Measurements from ENCODE around the gene YDJC. TPM values are rescaled to one million over a fixed set of nuclear protein-coding genes. Genes with fewer than 3 reads are reported as not detected.

The YDJC gene
- total RNA-seq, 1 donor from 2014 or later, result 10.3 TPM

DNA sequence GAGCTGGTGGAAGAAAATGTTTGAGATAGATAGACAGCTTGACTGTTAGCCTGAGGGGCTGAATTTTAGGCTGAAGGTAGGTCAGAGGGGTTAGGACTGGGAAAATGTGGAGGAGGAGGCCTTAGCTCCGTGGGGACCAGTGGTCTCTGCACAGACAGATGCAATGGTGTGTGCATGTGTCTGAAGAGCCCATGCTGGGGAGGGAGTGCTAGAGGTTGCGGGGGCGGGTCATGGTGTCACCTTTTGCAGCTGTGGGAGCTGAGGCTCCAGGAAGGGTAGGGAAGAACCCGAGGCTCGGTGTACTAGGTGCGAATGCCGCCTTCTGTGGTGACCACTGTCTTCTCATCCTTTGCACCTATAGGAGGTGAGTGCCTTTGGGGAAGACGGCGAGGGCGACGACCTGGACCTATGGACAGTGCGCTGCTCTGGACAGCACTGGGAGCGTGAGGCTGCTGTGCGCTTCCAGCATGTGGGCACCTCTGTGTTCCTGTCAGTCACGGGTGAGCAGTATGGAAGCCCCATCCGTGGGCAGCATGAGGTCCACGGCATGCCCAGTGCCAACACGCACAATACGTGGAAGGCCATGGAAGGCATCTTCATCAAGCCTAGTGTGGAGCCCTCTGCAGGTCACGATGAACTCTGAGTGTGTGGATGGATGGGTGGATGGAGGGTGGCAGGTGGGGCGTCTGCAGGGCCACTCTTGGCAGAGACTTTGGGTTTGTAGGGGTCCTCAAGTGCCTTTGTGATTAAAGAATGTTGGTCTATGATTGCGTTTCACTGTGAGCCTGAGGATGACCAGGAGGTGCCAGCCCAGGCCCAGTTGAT is 13.9 kb upstream of the YDJC start:
- DNase-seq, result no peak
- Mint-ChIP-seq H3K36me3 (ENCODE audit: unreplicated experiment) (no peaks in the 10 kb centered on the region), H3K4me3 (ENCODE audit: unreplicated experiment) (peak overlapping the region; percentile 60), H3K27ac (ENCODE audit: unreplicated experiment) (no peak overlapping the region), H3K9me3 (ENCODE audit: unreplicated experiment) (peaks cover 2% of the 10 kb centered on the region), H3K4me1 (ENCODE audit: low read depth, unreplicated experiment) (peaks cover 14% of the 10 kb centered on the region), H3K27me3 (ENCODE audit: unreplicated experiment) (peaks cover 6% of the 10 kb centered on the region)
- TF ChIP-seq, protein P1, sequence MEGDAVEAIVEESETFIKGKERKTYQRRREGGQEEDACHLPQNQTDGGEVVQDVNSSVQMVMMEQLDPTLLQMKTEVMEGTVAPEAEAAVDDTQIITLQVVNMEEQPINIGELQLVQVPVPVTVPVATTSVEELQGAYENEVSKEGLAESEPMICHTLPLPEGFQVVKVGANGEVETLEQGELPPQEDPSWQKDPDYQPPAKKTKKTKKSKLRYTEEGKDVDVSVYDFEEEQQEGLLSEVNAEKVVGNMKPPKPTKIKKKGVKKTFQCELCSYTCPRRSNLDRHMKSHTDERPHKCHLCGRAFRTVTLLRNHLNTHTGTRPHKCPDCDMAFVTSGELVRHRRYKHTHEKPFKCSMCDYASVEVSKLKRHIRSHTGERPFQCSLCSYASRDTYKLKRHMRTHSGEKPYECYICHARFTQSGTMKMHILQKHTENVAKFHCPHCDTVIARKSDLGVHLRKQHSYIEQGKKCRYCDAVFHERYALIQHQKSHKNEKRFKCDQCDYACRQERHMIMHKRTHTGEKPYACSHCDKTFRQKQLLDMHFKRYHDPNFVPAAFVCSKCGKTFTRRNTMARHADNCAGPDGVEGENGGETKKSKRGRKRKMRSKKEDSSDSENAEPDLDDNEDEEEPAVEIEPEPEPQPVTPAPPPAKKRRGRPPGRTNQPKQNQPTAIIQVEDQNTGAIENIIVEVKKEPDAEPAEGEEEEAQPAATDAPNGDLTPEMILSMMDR (IDR thresholded peaks at IDR 0.05; ENCODE audit: partially characterized antibody, unreplicated experiment), result no peak

DNA sequence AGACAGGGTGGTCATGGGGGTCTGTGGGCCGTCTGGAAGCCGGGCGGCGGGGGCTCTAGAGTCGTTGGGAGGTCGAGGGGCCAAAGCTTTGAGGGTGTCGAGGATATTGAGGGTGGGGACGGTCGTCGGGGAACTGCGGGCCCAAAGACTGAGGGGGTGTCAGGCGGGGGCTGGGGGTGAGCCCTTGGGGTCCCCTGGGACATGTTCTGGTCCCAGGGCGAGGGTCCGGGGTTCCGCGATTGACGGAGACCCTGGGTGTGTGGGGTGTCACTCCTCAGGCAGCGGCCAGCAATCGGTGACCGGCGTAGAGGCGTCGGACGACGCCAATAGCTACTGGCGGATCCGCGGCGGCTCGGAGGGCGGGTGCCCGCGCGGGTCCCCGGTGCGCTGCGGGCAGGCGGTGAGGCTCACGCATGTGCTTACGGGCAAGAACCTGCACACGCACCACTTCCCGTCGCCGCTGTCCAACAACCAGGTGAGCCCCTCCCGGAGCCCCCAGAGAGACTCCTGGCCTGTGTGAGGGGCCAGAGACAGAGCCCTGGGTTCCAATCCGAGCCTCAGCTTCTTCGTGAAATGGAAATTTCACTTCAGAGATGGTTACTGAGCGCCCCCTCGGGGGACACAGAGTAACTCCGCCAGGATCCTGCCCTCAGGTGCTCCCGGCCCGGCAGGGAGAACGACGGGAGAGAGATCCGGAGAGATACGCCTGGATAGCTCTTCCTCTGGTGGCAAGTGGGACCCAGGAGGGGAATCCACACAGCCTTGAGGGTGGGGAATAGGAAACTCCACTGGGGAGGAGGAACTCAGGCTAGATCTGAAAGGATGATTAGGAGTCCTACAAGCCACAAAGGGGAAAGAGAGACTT is 13.0 kb upstream of the YDJC start:
- H3K27me3 Mint-ChIP-seq (ENCODE audit: unreplicated experiment), result peaks cover 6% of the 10 kb centered on the region
- H3K4me1 Mint-ChIP-seq (ENCODE audit: low read depth, unreplicated experiment), result peaks cover 14% of the 10 kb centered on the region
- peak overlapping the region; percentile 85 for H3K4me3 Mint-ChIP-seq (ENCODE audit: unreplicated experiment)
- peaks cover 2% of the 10 kb centered on the region for H3K9me3 Mint-ChIP-seq (ENCODE audit: unreplicated experiment)
- peak; percentile 75 for DNase-seq
- no peaks in the 10 kb centered on the region for H3K36me3 Mint-ChIP-seq (ENCODE audit: unreplicated experiment)
- H3K27ac Mint-ChIP-seq (ENCODE audit: unreplicated experiment), result peak overlapping the region; percentile 64
- TF ChIP-seq, protein P1 (IDR thresholded peaks at IDR 0.05; ENCODE audit: partially characterized antibody, unreplicated experiment), result no peak

DNA sequence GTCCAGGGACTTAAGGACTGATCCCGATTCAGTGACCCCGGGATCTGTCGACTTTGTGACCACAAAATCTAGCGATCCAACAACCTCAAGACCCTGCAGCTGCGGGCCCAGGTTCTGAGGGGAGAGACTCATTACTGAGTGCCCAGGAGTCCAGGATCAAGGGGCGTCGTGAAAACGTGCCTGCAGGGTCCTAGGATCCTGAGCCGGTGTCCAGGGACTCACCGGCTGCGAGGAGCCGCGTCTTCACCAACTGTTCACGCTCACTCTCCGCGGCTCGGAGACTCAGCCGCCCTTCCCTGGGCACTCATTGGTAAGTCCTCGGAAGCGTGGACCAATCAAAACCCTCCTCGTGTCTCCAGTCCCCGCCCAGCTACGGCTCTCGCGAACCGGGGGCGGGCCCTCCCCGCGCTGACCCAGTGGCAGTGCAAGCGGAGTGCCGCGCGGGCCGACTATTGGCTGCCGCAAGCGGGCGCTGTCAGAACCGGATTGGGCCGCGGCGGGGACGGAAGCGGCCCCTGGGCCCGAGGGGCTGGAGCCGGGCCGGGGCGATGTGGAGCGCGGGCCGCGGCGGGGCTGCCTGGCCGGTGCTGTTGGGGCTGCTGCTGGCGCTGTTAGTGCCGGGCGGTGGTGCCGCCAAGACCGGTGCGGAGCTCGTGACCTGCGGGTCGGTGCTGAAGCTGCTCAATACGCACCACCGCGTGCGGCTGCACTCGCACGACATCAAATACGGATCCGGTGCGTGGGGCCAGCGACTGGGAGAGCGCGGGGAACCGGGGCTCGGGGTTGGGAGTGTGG is 12.2 kb upstream of the YDJC start, which contains the start of gene SDF2L1:
Gene SDF2L1, plus strand, starts transcription at position 514 of the 795 bp plus-strand sequence. Its CDS starts 35 bp downstream, at position 549.
- Mint-ChIP-seq H3K4me1 (ENCODE audit: low read depth, unreplicated experiment) (peaks cover 14% of the 10 kb centered on the region), H3K36me3 (ENCODE audit: unreplicated experiment) (no peaks in the 10 kb centered on the region), H3K4me3 (ENCODE audit: unreplicated experiment) (peak within 1 kb of the TSS; percentile 85), H3K27ac (ENCODE audit: unreplicated experiment) (peak within 1 kb of the TSS; percentile 86), H3K27me3 (ENCODE audit: unreplicated experiment) (peaks cover 6% of the 10 kb centered on the region), H3K9me3 (ENCODE audit: unreplicated experiment) (peaks cover 2% of the 10 kb centered on the region)
- TF ChIP-seq, protein P1 (IDR thresholded peaks at IDR 0.05; ENCODE audit: partially characterized antibody, unreplicated experiment), result peak; percentile 7
- DNase-seq, result peak; percentile 97

DNA sequence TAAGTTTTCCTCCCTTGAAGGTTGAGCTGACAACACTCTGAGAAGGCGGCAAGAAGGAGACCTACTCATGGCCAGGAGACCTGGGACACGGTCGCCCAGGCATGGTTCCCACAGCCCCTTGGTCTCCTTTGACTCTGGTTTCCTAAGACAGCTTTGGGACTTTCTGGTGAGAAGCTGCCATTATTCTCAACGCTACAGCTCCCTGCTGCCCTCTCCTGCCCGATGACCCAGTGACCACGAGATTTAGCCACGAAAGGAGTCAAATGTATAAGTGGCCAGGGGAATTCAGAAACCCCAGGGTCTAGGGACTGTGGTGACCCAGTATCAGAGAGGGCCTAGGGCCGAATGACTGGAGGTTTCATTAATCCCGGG is 11.6 kb upstream of the YDJC start:
- Mint-ChIP-seq H3K27me3 (ENCODE audit: unreplicated experiment) (peaks cover 8% of the 10 kb centered on the region), H3K4me3 (ENCODE audit: unreplicated experiment) (peak overlapping the region; percentile 85), H3K4me1 (ENCODE audit: low read depth, unreplicated experiment) (peaks cover 12% of the 10 kb centered on the region), H3K36me3 (ENCODE audit: unreplicated experiment) (no peaks in the 10 kb centered on the region), H3K27ac (ENCODE audit: unreplicated experiment) (peak overlapping the region; percentile 86), H3K9me3 (ENCODE audit: unreplicated experiment) (peaks cover 2% of the 10 kb centered on the region)
- TF ChIP-seq, protein P1 (IDR thresholded peaks at IDR 0.05; ENCODE audit: partially characterized antibody, unreplicated experiment), result peak; percentile 22
- DNase-seq, result peak; percentile 67

All from glutamatergic neuron (in vitro differentiated cells).